A549 (cell line): ENCODE measurements around the gene RPP21. TPM values are rescaled to one million over a fixed set of nuclear protein-coding genes. Genes with fewer than 3 reads are reported as not detected.

Experiments
- ATAC-seq, 2 experiments: fragments of 200-7000 bp in 1 of 2; fragments of >200 bp in 1 of 2; cut with Nextera tagmentation in 1 of 2; cut with Tn5 transposase in 1 of 2; 3 replicates each; pipeline versions ENCODE4 v1.8.0 to v1.9.1; 2018 to 2020; ENCODE audit warnings: mild to moderate bottlenecking in 1 of 2, moderate library complexity in 1 of 2
- CTCF ChIA-PET: fragments of 300-600 bp; sonication (Branson Sonifier 250); formaldehyde crosslinking; extraction: SDS; loops from one replicate; lab custom pipeline; 2021; ENCODE audit warnings: antibody characterized with exemption, inconsistent platforms; lab: Yijun Ruan, JAX
- POLR2A ChIA-PET: fragments of 350-600 bp; formaldehyde crosslinking; extraction: SDS; loops from one replicate; lab custom pipeline; 2021; ENCODE audit warnings: antibody characterized with exemption, inconsistent platforms; lab: Yijun Ruan, JAX
- DNase-seq, 2 experiments: peaks; one replicate each; pipeline versions ENCODE4 v3.0.0 to v3.0.0-alpha.2; 2011 to 2016; ENCODE audit warnings: low read depth in 1 of 2, low spot score in 1 of 2
- FAIRE-seq: peaks from 2 replicates; lab custom pipeline; 2011; peaks lifted over from hg19 to GRCh38; lab: Jason Lieb, UNC
- H3K27ac ChIP-seq, 2 experiments: fragments of >200 bp; sonication (Bioruptor Twin); formaldehyde crosslinking; 3 replicates each; pipeline ENCODE4 v1.5.1; 2016 to 2017
- H3K4me1 ChIP-seq: fragments of >200 bp; sonication (Bioruptor Twin); formaldehyde crosslinking; 3 replicates; pipeline ENCODE4 v1.6.1; 2016
- H3K4me2 ChIP-seq: fragments of >200 bp; sonication (Bioruptor Twin); formaldehyde crosslinking; 3 replicates; pipeline ENCODE4 v1.6.1; 2016
- H3K4me3 ChIP-seq: fragments of >200 bp; sonication (Bioruptor Twin); formaldehyde crosslinking; 3 replicates; pipeline ENCODE4 v1.5.1; 2016
- H3K9me3 ChIP-seq: fragments of >200 bp; sonication (Bioruptor Twin); formaldehyde crosslinking; 3 replicates; pipeline ENCODE4 v1.6.1; 2016
- CHD2 ChIP-seq: fragments of 150-350 bp; IDR thresholded peaks from 2 replicates; pipeline ENCODE4 v1.6.1; 2014; ENCODE audit warnings: low read length; ENCODE audit not compliant: partially characterized antibody
- CHD4 ChIP-seq: fragments of 200-600 bp; sonication (generic); IDR thresholded peaks from 2 replicates; pipeline ENCODE4 v1.6.1; 2016; ENCODE audit warnings: antibody characterized with exemption, mild to moderate bottlenecking, borderline replicate concordance
- E2F6 ChIP-seq: IDR thresholded peaks from 2 replicates; pipeline ENCODE4 v1.6.1; 2012; ENCODE audit warnings: low read depth, borderline replicate concordance
- ESRRA ChIP-seq: fragments of 150-350 bp; IDR thresholded peaks from 2 replicates; pipeline ENCODE4 v1.6.1; 2014; ENCODE audit warnings: mild to moderate bottlenecking, low read length, borderline replicate concordance
- FOSB ChIP-seq: fragments of 250-450 bp; sonication (Bioruptor Pico); IDR thresholded peaks from 2 replicates; pipeline ENCODE4 v1.5.0; 2020; ENCODE audit warnings: mild to moderate bottlenecking, moderate library complexity
- GATA3 ChIP-seq: IDR thresholded peaks from 2 replicates; pipeline ENCODE4 v1.6.1; 2012; ENCODE audit warnings: borderline replicate concordance
- HDAC2 ChIP-seq: fragments of 200-600 bp; sonication (generic); IDR thresholded peaks from 2 replicates; pipeline ENCODE4 v1.6.1; 2016
- HOXB5 ChIP-seq: fragments of 250-450 bp; sonication (Bioruptor Pico); IDR thresholded peaks from 2 replicates; pipeline ENCODE4 v1.5.0; 2020; ENCODE audit warnings: mild to moderate bottlenecking, moderate library complexity
- JUN ChIP-seq, 2 experiments: fragments of >200 bp; sonication (Bioruptor Twin); formaldehyde crosslinking; IDR thresholded peaks; 2 replicates in 1 of 2; 3 replicates in 1 of 2; pipeline ENCODE4 v1.6.1; 2016 to 2017
- MAZ ChIP-seq: fragments of 150-350 bp; IDR thresholded peaks from 2 replicates; pipeline ENCODE4 v1.6.1; 2014; ENCODE audit warnings: antibody characterized with exemption, low read depth, low read length, borderline replicate concordance
- NPAS2 ChIP-seq: fragments of 250-450 bp; sonication (Bioruptor Pico); IDR thresholded peaks from 2 replicates; pipeline ENCODE4 v1.8.0; 2022; ENCODE audit warnings: mild to moderate bottlenecking, moderate library complexity, borderline replicate concordance
- PHF8 ChIP-seq: fragments of 200-600 bp; sonication (generic); IDR thresholded peaks from 2 replicates; pipeline ENCODE4 v1.6.1; 2016; ENCODE audit warnings: low read depth, mild to moderate bottlenecking, antibody characterized with exemption, moderate library complexity, borderline replicate concordance
- RNF2 ChIP-seq: fragments of 200-600 bp; sonication (generic); IDR thresholded peaks from 2 replicates; pipeline ENCODE4 v1.6.1; 2016; ENCODE audit warnings: low read depth, mild to moderate bottlenecking, antibody characterized with exemption, moderate library complexity, borderline replicate concordance
- SMC3 ChIP-seq: fragments of >200 bp; sonication (Bioruptor Twin); formaldehyde crosslinking; IDR thresholded peaks from 3 replicates; pipeline ENCODE4 v1.6.1; 2018; ENCODE audit warnings: inconsistent platforms
- ZFP36 ChIP-seq: fragments of 450-650 bp; IDR thresholded peaks from 2 replicates; pipeline ENCODE4 v1.6.1; 2014; ENCODE audit warnings: borderline replicate concordance; ENCODE audit not compliant: partially characterized antibody
- WGBS: methylation state at CpG from one replicate; pipeline ENCODE4 v1.1.6; 2017; ENCODE audit errors: missing lambda C conversion rate; 5-methylcytosine and 5-hydroxymethylcytosine counted together
- polyA plus RNA-seq, 4 experiments: library from polyadenylated mRNA; depleted of rRNA in 3 of 4; stranded (reverse); fragments of >200 nt; fragmentation: RNase III in 1 of 4; extraction: RNeasy Plus Mini Kit Qiagen cat#74134 plus additional on column Dnase treatment in 1 of 4; gene quantifications; 2 replicates in 3 of 4; 3 replicates in 1 of 4; pipeline ENCODE4 v1.2.3, GENCODE V29; 2011 to 2017
- TF ChIP-seq, protein P1 (sequence below): IDR thresholded peaks from 2 replicates; pipeline ENCODE4 v1.6.1; 2012
- TF ChIP-seq, protein P2 (sequence below): fragments of 450-650 bp; IDR thresholded peaks from 2 replicates; pipeline ENCODE4 v1.6.1; 2014; ENCODE audit warnings: antibody characterized with exemption
- TF ChIP-seq, protein P3 (sequence below): fragments of >200 bp; sonication (Bioruptor Twin); formaldehyde crosslinking; IDR thresholded peaks from 3 replicates; pipeline ENCODE4 v1.5.1; 2016

The RPP21 gene
- polyA plus RNA-seq, 2 of the 4 experiments (the other 2 are of a cell fraction), result 33.6 to 54.8 TPM

GRCh38 chr6:30360139-30360538, 15.2 kb downstream of the RPP21 start:
- TF ChIP-seq FOSB (CRISPR knock-in tag) (no peak), PHF8 (no peak), NPAS2 (CRISPR knock-in tag) (no peak), E2F6 (no peak), MAZ (no peak)
- TF ChIP-seq, protein P1, sequence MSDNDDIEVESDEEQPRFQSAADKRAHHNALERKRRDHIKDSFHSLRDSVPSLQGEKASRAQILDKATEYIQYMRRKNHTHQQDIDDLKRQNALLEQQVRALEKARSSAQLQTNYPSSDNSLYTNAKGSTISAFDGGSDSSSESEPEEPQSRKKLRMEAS, result no peak
- TF ChIP-seq, all 56 proteins: peak for 0
- no peak overlapping the region for H3K4me3 ChIP-seq
- CTCF ChIA-PET, result interaction anchor here (0.9 to 1.7 kb wide), 3 partner anchors 9 to 93 kb away, joined by 3 to 5 read pairs (median 4); no protein-coding TSS in a partner anchor
- H3K9me3 ChIP-seq, result peaks cover 4% of the 10 kb centered on the region; the same call in 1 of the 3 replicates
- no peak overlapping the region for H3K4me2 ChIP-seq
- DNase-seq (no peak), ATAC-seq (no peak), FAIRE-seq (no peak)
- WGBS, result 70% methylated on average over 11 of the region's 13 CpGs
- H3K4me1 ChIP-seq, result no peaks in the 10 kb centered on the region
- H3K27ac ChIP-seq, result no peak overlapping the region
- POLR2A ChIA-PET, result no interaction called here

GRCh38 chr6:30361661-30362060, 16.7 kb downstream of the RPP21 start:
- H3K4me2 ChIP-seq, result no peak overlapping the region
- TF ChIP-seq, protein P1, result no peak
- TF ChIP-seq, all 56 proteins: peak for 0
- no peak overlapping the region for H3K4me3 ChIP-seq
- ChIA-PET CTCF (no interaction called here), POLR2A (no interaction called here)
- no peaks in the 10 kb centered on the region for H3K4me1 ChIP-seq
- H3K27ac ChIP-seq, result no peak overlapping the region
- ATAC-seq, result no peak
- no peak for DNase-seq
- 0% methylated on average over 2 of the region's 2 CpGs for WGBS
- H3K9me3 ChIP-seq, result peaks cover 4% of the 10 kb centered on the region; the same call in 1 of the 3 replicates
- no peak for FAIRE-seq

DNA sequence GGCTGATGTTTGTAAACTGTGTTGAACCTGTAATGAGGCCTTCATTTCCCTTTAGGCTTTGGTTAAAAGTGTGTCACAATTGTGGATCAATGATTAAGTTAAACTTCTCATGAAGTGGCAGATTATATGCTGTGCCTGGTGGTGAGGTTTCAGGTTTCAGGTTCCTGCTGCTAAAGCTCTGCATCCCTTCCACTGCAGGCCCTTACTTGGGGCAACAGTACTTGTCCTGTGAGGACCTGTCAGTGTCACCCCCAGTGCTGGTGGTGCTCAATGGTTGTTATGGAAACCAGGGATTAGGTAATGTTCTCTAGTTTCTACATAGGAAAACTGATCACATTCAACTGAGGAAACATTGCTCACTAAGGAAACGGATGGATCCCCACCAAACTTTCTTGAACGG, 18.5 kb downstream of the RPP21 start:
- 43% methylated on average over 2 of the region's 2 CpGs for WGBS
- POLR2A ChIA-PET, result no interaction called here

More for the DNA sequence above, 18.5 kb downstream of the RPP21 start:
- ATAC-seq, result no peak
- Histone ChIP-seq H3K4me1 (no peaks in the 10 kb centered on the region), H3K9me3 (peaks cover 4% of the 10 kb centered on the region; the same call in 1 of the 3 replicates), H3K4me3 (no peak overlapping the region), H3K27ac (no peak overlapping the region), H3K4me2 (no peak overlapping the region)
- no peak for DNase-seq
- TF ChIP-seq HOXB5 (CRISPR knock-in tag), result no peak
- TF ChIP-seq HDAC2, result no peak
- TF ChIP-seq SMC3, result no peak
- TF ChIP-seq ESRRA, result no peak
- TF ChIP-seq, protein P2, sequence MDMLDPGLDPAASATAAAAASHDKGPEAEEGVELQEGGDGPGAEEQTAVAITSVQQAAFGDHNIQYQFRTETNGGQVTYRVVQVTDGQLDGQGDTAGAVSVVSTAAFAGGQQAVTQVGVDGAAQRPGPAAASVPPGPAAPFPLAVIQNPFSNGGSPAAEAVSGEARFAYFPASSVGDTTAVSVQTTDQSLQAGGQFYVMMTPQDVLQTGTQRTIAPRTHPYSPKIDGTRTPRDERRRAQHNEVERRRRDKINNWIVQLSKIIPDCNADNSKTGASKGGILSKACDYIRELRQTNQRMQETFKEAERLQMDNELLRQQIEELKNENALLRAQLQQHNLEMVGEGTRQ, result no peak
- TF ChIP-seq ZFP36, result no peak
- no peak for TF ChIP-seq GATA3
- TF ChIP-seq, protein P3, sequence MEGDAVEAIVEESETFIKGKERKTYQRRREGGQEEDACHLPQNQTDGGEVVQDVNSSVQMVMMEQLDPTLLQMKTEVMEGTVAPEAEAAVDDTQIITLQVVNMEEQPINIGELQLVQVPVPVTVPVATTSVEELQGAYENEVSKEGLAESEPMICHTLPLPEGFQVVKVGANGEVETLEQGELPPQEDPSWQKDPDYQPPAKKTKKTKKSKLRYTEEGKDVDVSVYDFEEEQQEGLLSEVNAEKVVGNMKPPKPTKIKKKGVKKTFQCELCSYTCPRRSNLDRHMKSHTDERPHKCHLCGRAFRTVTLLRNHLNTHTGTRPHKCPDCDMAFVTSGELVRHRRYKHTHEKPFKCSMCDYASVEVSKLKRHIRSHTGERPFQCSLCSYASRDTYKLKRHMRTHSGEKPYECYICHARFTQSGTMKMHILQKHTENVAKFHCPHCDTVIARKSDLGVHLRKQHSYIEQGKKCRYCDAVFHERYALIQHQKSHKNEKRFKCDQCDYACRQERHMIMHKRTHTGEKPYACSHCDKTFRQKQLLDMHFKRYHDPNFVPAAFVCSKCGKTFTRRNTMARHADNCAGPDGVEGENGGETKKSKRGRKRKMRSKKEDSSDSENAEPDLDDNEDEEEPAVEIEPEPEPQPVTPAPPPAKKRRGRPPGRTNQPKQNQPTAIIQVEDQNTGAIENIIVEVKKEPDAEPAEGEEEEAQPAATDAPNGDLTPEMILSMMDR, result no peak
- TF ChIP-seq FOSB (CRISPR knock-in tag), result no peak
- TF ChIP-seq PHF8, result no peak
- no peak for TF ChIP-seq RNF2
- TF ChIP-seq JUN (IDR thresholded peaks at IDR 0.05), result no peak
- TF ChIP-seq CHD4, result no peak
- no peak for TF ChIP-seq CHD2
- no peak for FAIRE-seq
- CTCF ChIA-PET, result no interaction called here
